GM12891 (cell line): ENCODE data around the gene BBS1.
"Not testable (repeated sequence)": the region's sequence is repeated elsewhere in the genome, so short reads cannot be mapped to it uniquely, and the experiment has no call there.

Experiments used
- DNase-seq: peaks from one replicate; pipeline ENCODE4 v3.0.0; 2011; ENCODE audit warnings: low spot score; ENCODE audit not compliant: insufficient read length
- FAIRE-seq: peaks from 2 replicates; lab custom pipeline; 2011; peaks lifted over from hg19 to GRCh38; lab: Jason Lieb, UNC
- PAX5 ChIP-seq: IDR thresholded peaks from 2 replicates; pipeline ENCODE4 v1.6.1; 2011; ENCODE audit warnings: low read length, moderate library complexity, mild to moderate bottlenecking; ENCODE audit not compliant: insufficient read depth, severe bottlenecking
- POLR2A ChIP-seq: IDR thresholded peaks from 2 replicates; pipeline ENCODE4 v1.6.1; 2011; ENCODE audit warnings: low read depth, low read length, control low read depth
- POLR2AphosphoS5 ChIP-seq: IDR thresholded peaks from 2 replicates; pipeline ENCODE4 v1.6.1; 2011; ENCODE audit warnings: low read depth, low read length, control low read depth
- POU2F2 ChIP-seq: IDR thresholded peaks from 2 replicates; pipeline ENCODE4 v1.6.1; 2011; ENCODE audit warnings: low read depth, mild to moderate bottlenecking, control low read depth, low read length, moderate library complexity
- SPI1 ChIP-seq: IDR thresholded peaks from 2 replicates; pipeline ENCODE4 v1.6.1; 2011; ENCODE audit warnings: low read depth, low read length, control low read depth
- TAF1 ChIP-seq: IDR thresholded peaks from 2 replicates; pipeline ENCODE4 v1.6.1; 2011; ENCODE audit warnings: low read depth, low read length, control low read depth

BBS1 gene

DNA sequence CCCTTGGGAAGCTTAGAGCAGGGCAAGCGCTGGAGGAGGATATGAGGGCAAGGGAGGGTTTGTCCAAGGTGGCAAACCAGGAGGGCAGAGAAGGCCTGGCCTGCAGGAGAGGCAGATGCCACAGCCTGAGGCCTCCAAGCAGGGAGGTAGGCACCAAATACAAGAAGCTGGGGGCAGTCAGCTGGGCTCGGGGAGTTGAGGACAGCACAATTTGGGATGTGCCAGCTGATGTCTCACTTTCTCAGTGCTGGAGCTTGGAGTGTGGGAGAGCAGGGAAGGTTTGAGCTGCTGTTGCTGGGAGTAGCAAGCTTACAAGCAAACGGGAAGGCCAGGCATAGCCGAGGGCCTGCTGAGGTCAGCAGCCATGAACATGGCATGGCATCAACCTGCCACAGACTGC is 31.5 kb downstream of the BBS1 start:
- no peak for FAIRE-seq
- no peak for DNase-seq
- no peak for TF ChIP-seq POU2F2
- no peak for TF ChIP-seq PAX5
- no peak for TF ChIP-seq TAF1
- no peak for TF ChIP-seq POLR2A
- no peak for TF ChIP-seq POLR2AphosphoS5
- TF ChIP-seq SPI1, result no peak

DNA sequence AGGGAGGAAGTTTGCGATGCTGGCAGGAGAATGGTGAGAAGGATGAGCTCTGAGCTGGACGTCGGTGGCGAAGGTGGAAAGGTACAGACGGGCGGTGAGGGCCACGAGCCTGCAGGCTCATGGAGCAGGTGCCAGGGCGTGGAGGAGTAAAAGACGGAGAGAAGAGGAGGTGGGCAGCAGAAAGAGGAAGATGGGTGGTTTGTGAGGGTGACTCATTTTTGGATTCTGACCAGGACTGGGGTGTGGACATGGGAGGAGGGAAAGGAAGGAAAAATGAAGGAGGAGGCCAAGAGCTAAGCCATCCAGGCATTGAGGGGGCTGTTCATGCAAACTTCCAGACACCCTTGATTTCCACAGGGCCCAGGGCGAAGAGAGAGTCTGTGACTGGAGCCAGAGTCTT is 31.9 kb downstream of the BBS1 start:
- no peak for DNase-seq
- TF ChIP-seq PAX5, result no peak
- no peak for TF ChIP-seq POU2F2
- no peak for TF ChIP-seq TAF1
- TF ChIP-seq SPI1, result no peak
- TF ChIP-seq POLR2A, result no peak
- no peak for TF ChIP-seq POLR2AphosphoS5

DNA sequence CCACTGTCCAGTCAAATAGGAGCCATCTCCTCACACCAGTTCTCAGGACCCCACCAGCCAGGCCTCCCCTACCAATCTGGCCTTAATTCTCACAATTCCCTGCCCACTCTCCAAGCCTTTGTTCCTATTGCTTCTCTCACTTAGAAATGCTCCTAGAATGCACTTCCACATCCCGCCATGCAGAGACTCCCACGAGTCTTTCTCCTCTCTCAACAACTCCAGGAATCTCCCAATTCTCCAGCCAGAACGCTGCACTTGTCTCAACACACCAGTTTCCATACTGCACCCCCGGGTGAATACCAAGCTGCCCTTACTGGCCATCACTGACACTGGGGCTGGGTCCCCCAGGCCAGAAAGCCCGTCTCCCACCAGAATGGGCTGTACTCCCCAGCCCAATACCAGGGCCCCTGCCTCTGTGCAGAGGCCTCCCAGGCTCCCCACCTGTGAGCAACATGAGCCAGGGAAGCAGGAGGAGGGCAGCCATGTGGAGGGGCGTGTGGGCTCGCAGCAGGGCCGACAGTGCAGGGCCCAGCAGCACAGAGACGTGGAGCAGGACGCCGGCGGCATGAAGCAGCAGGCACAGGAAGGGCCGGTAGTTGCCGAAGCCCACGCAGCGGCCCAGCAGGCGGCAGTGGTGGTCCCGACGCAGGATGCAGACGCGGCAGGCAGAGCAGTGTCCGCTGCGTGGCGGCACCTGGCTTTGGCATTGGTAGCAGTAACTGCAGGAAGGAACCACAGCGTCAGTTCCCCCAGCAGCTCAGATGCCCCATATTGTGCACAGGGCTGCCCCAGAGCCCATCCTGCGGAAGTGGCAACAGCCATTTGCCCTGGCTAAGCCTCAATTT is 33.0 kb downstream of the BBS1 start:
- FAIRE-seq (peak; percentile 99), DNase-seq (peak; percentile 73)
- no peak for TF ChIP-seq POU2F2
- TF ChIP-seq PAX5, result no peak
- no peak for TF ChIP-seq SPI1
- TF ChIP-seq POLR2A, result no peak
- no peak for TF ChIP-seq POLR2AphosphoS5
- no peak for TF ChIP-seq TAF1

More for the DNA sequence above, 31.9 kb downstream of the BBS1 start:
- no peak for FAIRE-seq

DNA sequence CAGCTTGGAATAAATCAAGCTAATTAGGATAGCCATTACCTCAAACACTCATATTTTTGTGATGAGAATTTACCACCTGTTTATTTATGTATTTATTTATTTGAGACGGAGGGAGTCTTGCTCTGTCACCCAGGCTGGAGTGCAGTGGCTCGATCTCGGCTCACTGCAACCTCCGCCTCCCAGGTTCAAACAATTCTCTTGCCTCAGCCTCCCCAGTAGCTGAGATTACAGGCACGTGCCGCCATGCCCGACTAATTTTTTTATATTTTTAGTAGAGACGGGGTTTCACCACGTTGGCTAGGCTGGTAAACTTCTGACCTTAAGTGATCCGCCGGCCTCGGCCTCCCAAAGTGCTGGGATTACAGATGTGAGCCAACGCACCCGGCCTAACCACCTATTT is 34.5 kb downstream of the BBS1 start:
- not testable (repeated sequence) for DNase-seq, FAIRE-seq

DNA sequence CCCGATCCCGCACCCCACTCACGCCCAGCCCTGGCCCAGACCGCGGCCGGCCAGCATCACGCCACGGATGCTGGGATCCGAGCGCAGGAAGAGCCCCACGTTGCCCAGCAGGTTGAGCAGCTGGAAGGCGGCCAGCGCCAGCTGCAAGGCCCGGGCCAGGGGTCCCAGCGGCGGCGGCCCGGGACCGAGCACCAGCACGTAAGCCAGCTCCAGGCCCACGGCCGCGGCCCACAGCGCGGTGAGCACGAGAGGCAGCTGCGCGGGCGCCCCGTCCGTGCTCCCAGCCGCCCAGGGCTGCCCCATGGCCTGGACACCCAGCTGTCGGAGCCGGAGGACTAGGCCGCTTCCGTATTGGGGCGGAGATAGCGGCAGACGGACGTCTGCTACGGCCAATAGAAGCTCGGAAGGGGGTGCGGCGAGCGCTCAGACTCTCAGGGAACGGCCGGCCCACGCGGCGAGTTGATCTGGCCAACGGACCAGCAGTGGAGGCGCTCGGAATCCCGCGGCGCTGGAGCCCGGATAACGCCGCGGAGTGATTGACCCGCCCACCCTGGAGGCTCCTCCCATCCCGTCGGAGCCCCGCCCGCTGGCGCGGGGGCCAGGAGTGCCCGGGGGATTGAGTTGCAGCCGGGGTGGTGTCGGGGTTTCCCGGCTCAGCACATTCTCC is 35.4 kb downstream of the BBS1 start, which contains the start of gene ZDHHC24:
Gene ZDHHC24 (minus strand): TSS at position 348 of the 667 bp plus-strand sequence. CDS start 45 bp downstream, at position 303.
- TF ChIP-seq POLR2A (peak; percentile 46; the same call in 1 of the 2 replicates), PAX5 (no peak), SPI1 (0 out of 2 replicates have a peak, but pooled peaks have one; percentile 26), POU2F2 (no peak)
- FAIRE-seq (peak; percentile 95), DNase-seq (peak; percentile 97)

DNA sequence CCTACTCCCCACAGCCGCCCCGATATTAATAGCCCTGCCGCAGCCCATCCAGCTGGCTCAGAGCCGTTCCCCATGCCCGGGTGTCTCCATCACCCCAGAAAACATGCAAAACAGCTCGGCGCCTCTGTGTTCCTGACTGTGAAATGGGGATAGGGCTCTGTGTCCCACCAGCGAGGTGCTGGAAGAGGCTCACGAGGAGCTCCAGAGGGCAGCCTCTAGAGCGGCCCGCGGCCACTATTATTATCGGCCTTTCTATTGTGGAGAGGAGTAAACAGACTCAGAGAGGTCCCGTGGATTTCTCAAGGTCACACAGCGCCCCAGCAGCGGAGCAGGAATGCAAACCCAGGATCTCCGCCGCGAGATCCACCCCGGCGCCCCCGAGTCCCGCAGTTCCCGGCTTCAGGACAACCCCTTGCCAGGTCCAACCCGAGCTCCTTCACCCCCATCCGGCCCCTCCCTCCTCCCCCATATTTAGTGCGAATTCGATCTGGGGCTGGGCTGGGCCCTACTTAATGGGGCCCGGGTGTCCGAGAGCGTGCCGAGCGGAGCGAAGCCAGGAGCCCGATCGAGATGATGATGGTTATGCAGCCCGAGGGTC is 36.0 kb downstream of the BBS1 start, which contains the start of gene ACTN3:
Gene ACTN3 (plus strand): TSS at position 536 of the 598 bp plus-strand sequence. CDS start 35 bp downstream, at position 571.
- no peak for FAIRE-seq
- TF ChIP-seq POU2F2 (no peak), TAF1 (no peak), POLR2AphosphoS5 (no peak), PAX5 (no peak), SPI1 (no peak), POLR2A (no peak)
- no peak for DNase-seq

DNA sequence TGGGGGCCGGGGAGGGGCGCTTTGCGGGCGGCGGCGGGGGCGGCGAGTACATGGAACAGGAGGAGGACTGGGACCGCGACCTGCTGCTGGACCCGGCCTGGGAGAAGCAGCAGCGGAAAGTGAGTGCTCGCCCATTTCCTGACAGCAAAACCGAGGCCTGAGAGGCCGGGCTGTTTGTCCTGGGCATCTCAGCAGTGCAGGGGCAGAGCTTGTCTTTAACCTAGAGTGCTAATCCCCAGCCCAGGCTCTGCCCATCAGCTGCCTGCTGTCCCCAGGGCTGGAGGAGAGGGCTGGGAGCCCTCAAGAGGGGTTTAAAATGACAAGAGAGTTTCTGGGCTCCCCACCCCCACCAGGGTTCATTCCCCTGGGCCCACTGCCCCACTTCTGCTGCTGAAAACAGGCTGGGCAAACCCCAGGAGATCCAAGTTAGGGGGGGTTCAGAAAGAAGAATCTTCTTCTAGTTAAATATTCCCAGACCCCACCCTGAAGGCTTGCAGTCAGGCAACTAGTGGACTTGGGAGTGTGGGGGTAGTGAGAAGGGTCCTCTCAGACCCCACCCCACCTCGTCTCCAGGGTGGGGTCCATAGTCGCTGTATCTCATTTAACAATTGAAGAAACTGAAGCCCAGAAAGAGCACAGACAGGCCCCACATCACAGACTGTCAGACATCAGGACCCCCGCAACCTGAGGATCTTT is 36.7 kb downstream of the BBS1 start:
- TF ChIP-seq POLR2AphosphoS5, result no peak
- TF ChIP-seq POLR2A, result no peak
- no peak for TF ChIP-seq TAF1
- no peak for TF ChIP-seq SPI1
- no peak for TF ChIP-seq POU2F2
- TF ChIP-seq PAX5, result no peak
- DNase-seq (no peak), FAIRE-seq (peak; percentile 20)

DNA sequence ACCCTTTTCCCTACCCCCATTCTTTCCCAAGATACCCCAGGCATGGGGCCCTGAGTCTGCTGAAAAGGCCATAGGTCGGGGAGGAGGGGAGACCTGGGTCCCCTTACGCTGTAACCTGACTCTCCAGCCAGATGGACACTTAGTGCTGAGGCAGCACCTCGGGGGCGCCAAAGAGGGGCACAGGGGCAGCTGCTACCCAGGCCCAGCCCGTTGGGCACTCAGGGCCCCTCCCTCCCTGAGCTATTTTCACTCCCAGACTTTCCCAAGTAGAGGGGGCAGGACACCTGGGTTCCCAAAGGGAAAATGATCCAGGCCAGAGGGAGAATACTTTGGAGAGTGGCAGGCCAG is 37.2 kb downstream of the BBS1 start:
- TF ChIP-seq SPI1 (no peak), PAX5 (no peak), POLR2A (no peak), POLR2AphosphoS5 (no peak), TAF1 (no peak), POU2F2 (no peak)
- DNase-seq (no peak), FAIRE-seq (no peak)

DNA sequence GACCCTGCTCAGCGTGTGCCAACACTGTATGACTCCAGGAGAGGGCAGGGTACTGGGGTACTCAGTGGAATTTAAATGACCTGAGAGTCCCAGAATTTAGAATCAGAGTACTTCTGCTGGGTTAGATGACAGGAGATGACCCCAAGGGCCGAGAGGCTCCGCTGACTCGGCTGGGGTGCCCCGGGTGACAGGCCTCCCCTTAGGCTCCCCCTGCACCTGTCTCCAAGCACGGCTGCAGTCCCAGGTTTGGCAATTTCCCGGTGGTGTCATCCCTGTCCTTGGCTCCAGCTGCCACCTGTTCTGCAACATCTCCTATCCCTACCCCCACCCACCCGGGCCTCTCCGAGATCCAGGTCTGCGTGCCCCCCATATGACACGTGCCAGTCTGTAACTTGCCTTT is 37.6 kb downstream of the BBS1 start:
- TF ChIP-seq POU2F2, result no peak
- DNase-seq (no peak), FAIRE-seq (no peak)
